NCI-H748 (cell line): ENCODE measurements around the gene ETV6.

Experiments used
- DNase-seq: peaks from one replicate; lab custom pipeline; 2025; ENCODE audit not compliant: unreplicated experiment; lab: John Stamatoyannopoulos, UW

The ETV6 gene

GRCh38 chr12:11797317-11797913 lies 147.9 kb downstream of the ETV6 start:
- no peak for DNase-seq

- DNase-seq = no peak
Measured at GRCh38 chr12:11798006-11798708, 148.7 kb downstream of the ETV6 start.

- no peak for DNase-seq
Measured at GRCh38 chr12:11798856-11799501, 149.5 kb downstream of the ETV6 start.

GRCh38 chr12:11799502-11799873 lies 150.0 kb downstream of the ETV6 start:
- DNase-seq = no peak

- DNase-seq = no peak
Measured at GRCh38 chr12:11801643-11802042, 152.2 kb downstream of the ETV6 start.

GRCh38 chr12:11804130-11804529 lies 154.7 kb downstream of the ETV6 start:
- no peak for DNase-seq

- DNase-seq = no peak
Measured at GRCh38 chr12:11805043-11805442, 155.6 kb downstream of the ETV6 start.

GRCh38 chr12:11805680-11806079 lies 156.2 kb downstream of the ETV6 start:
- peak; percentile 77 for DNase-seq

- peak; percentile 94 for DNase-seq
Measured at GRCh38 chr12:11807458-11807857, 158.0 kb downstream of the ETV6 start.

GRCh38 chr12:11808931-11809330 lies 159.5 kb downstream of the ETV6 start:
- DNase-seq = no peak

GRCh38 chr12:11810206-11810545 lies 160.7 kb downstream of the ETV6 start:
- no peak for DNase-seq

- DNase-seq = no peak
Measured at GRCh38 chr12:11811008-11811407, 161.5 kb downstream of the ETV6 start.

- no peak for DNase-seq
Measured at GRCh38 chr12:11812241-11812585, 162.7 kb downstream of the ETV6 start.

- peak; percentile 67 for DNase-seq
Measured at GRCh38 chr12:11812586-11813437, 163.3 kb downstream of the ETV6 start.

- no peak for DNase-seq
Measured at GRCh38 chr12:11813438-11813813, 164.0 kb downstream of the ETV6 start.

- no peak for DNase-seq
Measured at GRCh38 chr12:11814374-11814773, 164.9 kb downstream of the ETV6 start.

- DNase-seq = no peak
Measured at GRCh38 chr12:11815397-11815796, 165.9 kb downstream of the ETV6 start.

GRCh38 chr12:11819643-11820042 lies 170.2 kb downstream of the ETV6 start:
- no peak for DNase-seq

GRCh38 chr12:11820476-11820875 lies 171.0 kb downstream of the ETV6 start:
- no peak for DNase-seq

GRCh38 chr12:11821386-11822080 lies 172.1 kb downstream of the ETV6 start:
- peak; percentile 29 for DNase-seq
